Erythroblast (primary cell): ENCODE results near the gene TCIRG1.

ENCODE experiments used
- GATA1 ChIP-seq: IDR thresholded peaks from 2 replicates; pipeline ENCODE4 v1.6.1; 2011; ENCODE audit warnings: low read depth, mild to moderate bottlenecking, control low read depth, low read length, moderate library complexity
- POLR2A ChIP-seq: IDR thresholded peaks from 2 replicates; pipeline ENCODE4 v1.6.1; 2011; ENCODE audit warnings: mild to moderate bottlenecking, low read length

DNA sequence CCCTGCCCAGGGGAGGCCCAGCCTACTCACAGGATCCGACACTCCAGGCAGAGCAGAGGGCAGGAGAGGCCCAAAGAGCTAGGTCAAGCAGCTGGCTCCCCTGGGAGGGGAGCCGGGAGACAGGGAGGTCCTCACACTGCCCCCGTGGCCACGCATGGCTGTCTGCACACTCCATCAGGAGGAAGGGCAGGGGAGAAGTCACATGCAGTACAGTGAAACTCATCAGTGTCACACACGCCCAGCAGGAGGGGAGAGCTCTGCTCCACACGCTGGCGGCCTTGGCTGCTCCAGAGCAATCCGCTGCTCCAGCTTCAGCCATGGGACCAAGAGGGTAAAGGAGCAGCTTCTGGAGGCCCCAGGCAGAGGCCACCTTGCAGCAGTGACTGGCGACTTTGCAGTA is 14.3 kb downstream of the TCIRG1 start:
- TF ChIP-seq POLR2A (no peak), GATA1 (no peak)
